ENCODE data around the gene OR1F1.

GRCh38 chr16:3155972-3156371, 32.0 kb upstream of the OR1F1 start:
- TF ChIP-seq REST (IDR thresholded peaks at IDR 0.05; ENCODE audit: low read depth) (no peak), MAX (IDR thresholded peaks at IDR 0.05) (no peak), EP300 (IDR thresholded peaks at IDR 0.05; ENCODE audit: borderline replicate concordance) (no peak), TEAD4 (IDR thresholded peaks at IDR 0.05) (no peak), EGR1 (IDR thresholded peaks at IDR 0.05) (no peak), YY1 (IDR thresholded peaks at IDR 0.05; ENCODE audit: low read depth) (no peak), RAD21 (IDR thresholded peaks at IDR 0.05; ENCODE audit: low read depth) (no peak), CEBPB (IDR thresholded peaks at IDR 0.05) (no peak), CREB1 (IDR thresholded peaks at IDR 0.05; ENCODE audit: low read depth) (no peak), TAF1 (IDR thresholded peaks at IDR 0.05; ENCODE audit: low read depth) (no peak)
